ENCODE results near the gene RAI2.
"Not testable (repeated sequence)": the region's sequence is repeated elsewhere in the genome, so short reads cannot be mapped to it uniquely, and the experiment has no call there.

The RAI2 gene

DNA sequence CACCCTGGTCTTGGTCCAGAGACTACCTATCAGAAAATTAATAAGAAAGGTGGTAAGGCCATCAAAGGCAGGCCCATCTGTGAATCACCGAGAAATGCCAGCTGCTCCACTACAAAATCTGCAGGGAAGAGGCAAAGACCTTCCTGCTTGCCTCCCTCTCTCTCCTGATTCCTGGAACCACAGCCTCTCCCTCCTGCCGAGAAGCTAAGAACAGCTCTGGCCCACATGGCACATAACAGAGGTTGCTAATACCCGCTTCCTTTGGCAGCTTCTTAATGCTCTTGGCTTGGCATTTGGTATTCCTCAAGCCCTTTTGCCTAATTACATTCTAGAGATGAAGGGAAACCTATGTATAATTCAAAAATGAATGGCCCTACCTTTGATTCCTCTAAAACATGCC lies 32.9 kb downstream of the RAI2 start:
- DNase-seq = no peak

DNA sequence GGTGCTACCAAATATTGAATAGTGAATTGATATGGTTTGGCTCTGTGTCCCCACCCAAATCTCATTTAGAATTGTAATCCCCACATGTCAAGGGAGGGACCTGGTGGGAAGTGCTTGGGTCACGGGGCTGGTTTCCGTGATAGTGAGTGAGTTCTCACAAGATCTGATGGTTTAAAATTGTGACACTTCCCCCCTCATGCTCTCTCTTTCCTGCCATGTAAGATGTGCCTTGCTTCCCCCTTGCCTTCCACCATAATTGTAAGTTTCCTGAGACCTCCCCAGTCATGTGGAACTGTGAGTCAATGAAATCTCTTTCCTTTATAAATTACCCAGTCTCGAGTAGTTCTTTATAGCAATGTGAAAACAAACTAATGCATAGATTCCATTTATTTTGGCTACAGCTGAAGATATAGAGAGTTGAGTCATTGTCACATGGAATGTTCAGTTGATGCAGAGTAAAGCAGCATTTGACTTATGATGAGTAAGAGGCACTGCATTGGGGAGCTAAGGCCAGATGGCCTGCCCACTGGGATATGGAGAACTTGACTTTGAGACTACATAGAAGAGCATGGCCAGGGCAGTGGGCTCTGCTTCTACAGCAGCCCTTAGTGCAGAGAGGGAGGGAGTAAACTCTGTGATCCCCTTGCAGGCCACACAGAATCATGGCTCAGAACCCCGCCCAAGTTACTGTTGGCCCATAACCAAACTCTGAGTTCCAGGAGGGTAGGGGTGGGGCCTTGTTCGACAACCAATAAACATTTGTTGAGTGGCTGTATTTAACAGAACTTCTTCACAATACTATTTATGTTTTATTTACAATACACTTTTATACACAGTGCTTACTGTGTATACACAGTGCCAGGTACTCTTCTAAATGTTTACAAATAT lies 34.2 kb downstream of the RAI2 start:
- DNase-seq = no peak

DNA sequence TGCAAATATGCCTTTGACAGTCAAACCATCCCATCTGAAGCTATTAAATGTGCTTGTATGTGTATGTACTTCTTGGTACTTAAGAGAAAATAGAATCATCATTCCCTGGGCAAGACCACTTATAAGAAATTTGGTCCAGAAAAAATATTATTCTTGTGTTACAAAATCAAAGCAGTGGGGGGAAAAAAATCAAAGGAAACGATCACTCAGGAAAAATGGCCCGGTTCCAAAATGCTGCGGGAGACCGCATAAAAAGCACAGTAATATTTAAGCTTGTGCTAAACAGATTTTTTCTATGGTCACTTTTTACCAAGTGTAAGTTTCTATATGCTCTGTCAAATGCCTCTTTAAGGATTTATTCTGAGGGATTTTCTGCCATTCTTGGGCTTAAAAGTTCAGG lies 36.1 kb downstream of the RAI2 start:
- DNase-seq = no peak

DNA sequence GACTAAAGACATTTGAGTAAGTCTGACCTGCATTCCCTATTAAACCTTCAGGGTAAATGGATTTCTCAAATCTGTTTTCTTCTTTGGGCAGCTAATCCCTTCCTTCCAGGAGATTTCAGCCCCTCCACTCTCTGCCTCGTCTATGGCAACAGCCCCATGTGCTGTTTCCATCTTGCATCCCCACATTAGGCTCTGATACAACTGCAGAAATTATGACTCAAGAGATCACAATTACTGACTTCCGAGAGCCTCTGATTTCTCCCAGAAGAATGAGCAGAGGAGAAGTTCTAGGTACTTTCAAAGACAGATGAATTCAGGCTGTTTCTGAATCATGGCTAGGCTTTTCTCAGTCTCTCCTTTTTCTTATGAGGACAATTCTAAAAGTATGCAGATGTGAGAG lies 38.7 kb downstream of the RAI2 start:
- DNase-seq = no peak

DNA sequence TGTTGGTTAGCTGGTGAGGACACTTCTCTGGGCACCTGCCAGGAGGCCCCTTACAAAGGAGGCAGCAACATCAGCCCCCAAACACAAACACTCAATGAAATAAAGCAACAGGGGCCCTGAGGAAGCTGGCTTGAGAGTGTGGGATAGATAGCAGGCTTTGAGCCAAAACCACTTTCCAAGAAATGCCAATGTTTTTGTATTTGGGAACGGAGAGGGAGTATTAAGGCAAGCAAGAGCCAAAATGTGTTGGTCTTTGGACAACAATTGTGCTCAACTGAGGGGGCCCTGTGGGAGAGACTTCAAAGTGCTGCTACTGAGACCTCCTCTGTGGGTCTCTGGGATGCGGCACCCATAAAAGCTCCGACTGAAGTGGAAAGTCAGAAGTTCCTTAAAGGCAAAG lies 41.0 kb downstream of the RAI2 start:
- DNase-seq = no peak

DNA sequence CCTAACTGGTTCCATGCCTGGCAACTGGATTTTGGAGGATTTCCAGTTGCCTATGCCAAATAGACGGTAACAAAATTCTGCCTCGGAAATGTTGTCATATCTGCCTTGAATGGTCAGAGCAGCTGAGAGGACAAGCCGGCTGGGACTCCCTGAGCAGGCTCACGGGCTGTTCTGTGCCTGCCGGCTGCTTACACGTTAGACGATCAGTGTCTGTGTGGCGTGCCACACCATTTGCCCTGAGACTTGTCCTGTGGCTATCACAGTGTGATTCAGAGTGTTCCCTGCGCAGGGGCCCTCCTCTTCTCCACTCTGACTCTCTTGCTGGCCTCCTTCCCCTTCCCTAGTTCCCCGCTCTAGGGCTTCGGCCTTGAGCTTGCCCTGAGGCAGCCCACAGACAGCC lies 42.4 kb downstream of the RAI2 start:
- DNase-seq = no peak

DNA sequence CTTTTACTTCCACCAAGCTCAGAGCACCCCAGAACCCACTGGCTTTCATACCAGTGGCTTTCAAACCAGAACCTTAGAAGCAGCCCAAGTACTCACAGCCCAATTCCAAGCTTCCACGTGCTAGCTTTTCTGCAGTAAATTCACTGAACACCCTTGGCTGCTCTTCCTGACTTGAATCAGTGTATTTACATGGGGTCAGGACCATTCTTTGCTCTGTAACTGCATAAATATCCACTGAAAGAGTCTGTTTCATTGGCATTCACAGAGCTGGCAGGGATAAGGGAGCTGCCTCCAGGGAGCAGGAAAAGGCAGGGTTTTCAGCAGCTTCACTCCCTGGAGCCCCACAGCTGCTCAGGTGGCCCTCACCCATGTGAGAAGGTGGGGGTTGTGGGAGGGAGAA lies 43.8 kb downstream of the RAI2 start:
- DNase-seq = no peak

DNA sequence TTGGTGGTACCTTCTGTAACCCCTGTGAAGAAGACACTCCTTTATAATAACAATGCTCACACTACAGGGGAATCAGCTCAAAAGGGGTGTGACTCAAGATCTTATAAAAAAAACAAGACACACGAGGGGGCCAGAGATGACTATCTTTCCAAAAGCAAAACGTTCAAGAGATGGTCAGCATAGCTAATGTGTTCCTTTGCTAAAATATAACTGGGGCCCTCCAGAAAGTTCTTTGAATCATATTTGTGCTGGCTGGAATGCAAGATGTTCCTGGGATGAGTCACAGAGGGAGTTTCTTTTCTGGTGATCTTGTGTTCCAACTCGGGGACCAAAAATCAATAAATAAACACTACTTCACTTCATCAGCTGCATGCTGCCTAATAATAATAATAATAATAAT lies 46.5 kb downstream of the RAI2 start:
- no peak for DNase-seq

DNA sequence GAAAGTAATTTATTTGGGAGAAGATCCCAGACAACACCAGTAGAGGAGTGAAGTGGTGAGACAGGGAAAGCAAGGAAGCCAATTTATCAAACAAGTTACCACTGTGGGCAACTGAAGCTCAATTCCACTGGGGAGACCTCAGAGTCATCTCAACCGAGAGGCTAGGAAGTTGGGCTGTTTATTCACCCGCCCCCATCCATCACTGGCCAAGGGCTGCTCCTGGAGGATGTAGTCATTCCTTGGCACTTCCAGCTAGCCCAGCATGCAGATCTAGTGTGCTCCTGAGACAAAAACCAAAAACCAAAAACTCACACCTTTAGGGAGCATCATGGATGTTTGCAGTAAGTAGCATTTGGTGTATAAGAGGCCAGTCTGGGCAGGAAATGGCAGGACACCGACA lies 47.0 kb downstream of the RAI2 start:
- DNase-seq = no peak

DNA sequence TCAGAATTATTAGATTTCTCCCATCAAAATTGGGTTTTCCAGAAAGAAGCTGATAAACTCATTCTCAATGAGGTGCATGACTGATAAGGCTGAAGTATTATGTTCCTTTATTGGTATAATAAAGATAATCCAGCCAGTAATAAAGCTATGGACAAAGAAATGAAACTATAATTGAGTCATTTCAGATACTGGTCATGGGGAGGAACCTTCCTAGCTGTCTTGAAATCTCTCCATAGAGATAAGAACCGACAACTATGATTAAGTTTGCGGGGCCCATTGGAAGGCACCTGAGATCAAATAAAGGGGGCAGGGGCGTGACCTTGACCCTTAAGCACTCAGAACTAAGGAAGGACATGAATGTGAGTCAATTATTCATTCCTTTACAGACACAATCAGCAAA lies 47.8 kb downstream of the RAI2 start:
- no peak for DNase-seq

DNA sequence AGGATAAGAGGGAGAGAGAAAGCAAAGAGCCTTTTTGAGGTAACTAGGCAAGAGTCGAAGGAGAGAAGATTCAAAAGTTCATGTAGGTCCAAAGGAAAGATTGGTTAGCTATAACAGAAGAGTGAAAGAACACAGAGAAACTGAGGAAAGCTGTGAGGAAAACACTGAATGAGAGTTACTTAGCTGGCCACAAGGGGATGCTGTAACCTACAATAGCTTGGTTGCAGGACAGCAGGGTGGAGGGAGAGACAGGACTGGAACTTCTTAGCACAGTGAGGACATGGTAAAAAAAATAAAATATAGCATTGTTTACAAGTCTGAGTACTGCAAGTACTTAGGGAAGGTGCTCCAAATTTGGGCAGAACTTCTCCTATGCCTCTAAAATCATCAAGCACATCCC lies 48.3 kb downstream of the RAI2 start:
- no peak for DNase-seq

DNA sequence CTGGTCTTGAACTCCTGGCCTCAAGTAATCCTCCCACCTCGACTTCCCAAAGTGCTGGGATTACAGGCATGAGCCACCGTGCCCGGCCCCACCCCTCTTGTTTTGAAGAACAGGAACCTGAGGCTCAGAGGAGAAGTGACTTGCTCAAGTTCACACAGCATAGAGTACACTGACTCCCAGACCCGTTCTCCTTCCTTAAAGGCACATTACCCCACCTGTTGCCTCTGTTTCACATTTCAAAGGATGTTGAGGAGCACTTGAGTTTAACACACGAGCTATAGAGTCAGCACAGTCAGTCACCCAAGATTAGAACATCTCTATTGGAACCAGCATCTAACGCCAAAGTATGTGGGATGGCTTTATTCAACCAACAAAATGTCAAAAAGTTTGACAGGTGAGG lies 51.1 kb downstream of the RAI2 start:
- no peak for DNase-seq

DNA sequence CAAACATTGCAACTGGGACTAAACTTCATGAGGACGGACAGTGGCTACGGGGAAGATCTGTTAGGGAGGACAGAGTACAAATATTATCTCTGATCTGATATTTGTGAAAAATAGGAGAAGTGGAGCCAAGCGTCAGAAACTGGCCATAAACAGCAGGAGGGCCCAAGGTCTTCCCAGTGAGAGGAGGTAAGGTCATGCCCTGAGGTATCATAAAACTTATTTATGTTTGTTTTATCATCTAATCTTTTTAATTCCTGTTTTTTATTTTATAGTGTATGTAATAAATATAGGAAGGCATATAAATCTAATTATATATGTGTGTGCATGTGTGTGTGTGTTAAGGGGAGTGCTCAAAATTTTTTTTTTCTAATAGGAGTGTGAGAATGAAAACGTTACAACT lies 51.8 kb downstream of the RAI2 start:
- DNase-seq = no peak

DNA sequence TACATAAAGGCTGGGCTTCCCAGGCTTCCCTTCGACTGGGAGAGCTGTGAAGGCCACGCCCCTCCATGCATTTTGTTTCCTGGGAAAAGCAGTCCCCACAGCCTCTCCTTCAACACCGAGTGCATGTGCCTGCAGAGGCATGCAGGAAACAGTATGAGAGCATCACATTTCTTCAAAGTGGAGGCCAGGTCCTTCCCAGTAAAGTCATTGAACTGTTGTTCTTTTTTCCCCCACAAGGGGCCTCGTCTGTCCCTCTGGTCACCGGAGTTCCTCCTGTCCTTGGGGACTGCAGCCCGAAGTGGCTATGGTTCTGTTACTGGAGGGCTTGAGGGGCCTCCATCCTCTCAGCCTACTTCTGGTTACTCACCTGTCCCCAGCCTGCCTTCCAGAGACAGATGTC lies 56.0 kb downstream of the RAI2 start:
- no peak for DNase-seq

DNA sequence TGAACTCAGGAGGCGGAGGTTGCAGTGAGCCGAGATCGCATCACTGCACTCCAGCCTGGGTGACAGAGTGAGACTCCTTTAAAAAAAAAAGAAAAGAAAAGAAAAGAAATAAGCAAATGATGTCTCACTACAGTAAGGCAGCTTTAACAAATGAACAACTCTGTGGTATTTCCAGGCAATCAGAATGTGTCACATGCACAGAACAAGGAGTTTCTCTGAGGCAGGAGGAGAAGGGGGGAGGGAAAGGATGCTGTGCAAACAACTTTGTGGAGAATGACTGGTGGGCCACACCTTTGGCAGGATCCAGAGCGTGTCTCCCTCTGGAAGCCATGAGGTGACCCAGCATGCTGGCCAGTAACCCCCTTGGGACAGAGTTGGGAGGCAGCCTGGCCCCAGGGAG lies 57.6 kb downstream of the RAI2 start:
- DNase-seq = no peak

DNA sequence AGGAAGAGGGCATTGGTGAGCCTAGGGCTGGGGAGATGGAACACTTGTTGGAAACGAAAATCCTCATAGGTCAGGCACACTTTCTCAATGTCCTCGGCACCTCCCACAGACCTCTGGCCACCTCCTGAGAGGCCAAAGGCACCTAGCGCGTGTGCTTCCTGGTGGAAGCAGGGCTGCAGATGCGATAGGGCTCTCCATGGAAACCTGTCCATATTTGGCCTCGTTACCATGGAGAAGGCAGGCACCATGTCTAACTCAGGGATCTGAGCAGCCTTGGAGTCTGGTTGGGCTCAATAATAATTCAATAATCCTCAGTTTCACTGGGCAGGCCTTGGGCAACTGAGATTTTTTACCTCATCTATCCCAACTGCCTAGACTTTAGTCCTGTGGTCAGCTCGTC lies 58.3 kb downstream of the RAI2 start:
- no peak for DNase-seq

DNA sequence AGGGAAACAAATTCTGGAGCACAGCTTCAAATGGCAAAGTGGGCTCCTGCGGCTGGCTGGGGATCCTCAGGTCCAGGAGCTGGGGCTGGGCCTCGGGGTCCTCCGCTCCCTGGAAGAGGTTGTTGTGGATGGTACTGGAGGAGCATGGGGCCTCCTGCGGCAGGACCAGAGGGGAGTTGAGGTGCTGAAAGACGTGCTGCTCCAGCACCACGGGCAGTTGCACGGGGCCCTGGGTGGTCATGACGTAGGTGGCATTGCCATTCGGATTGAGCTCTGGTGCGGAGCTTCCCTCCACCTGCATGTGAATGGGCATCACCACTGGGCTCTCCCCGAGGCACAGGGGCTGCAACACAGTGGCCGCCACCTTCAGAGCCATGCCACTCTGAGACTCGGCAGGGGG lies 59.7 kb downstream of the RAI2 start:
- no peak for DNase-seq

DNA sequence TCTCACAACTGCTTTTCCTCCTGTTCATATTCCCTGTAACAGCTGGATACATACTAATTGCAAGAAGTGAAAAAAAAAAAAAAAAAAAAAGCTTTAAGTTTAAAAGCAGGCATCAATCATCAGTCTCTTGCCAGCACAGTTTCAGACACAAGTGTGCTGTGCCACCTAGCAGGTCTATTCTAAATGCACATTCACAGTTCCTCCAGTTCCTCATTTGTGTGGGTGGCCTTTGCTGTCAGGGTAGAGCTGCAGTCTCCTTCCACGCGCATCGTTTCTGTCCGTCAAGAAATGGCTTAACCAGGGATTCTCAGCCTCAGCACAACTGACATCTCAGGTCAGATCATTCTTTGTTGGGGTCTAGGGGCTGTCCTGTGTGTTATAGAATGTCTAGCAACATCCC lies 62.2 kb downstream of the RAI2 start:
- DNase-seq = no peak

DNA sequence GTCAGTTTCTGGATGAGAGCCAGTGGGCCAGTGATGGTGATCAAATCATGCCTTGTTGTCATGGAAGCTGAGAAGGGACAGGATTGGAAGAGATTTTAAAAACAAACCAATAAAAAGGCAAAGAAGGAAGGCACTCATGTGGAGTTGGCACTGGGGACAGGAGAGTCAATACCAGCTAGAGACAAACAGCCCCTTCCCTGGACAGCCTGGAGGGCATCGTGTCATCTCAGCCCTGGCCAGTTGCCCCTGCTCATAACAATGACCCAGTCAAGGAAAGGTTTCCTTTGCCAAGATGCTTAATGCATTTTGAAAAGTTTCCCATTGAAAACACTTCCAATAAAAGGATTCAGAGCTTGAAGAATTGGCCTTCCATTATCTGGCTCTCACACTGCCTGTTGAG lies 68.3 kb downstream of the RAI2 start:
- DNase-seq = no peak

DNA sequence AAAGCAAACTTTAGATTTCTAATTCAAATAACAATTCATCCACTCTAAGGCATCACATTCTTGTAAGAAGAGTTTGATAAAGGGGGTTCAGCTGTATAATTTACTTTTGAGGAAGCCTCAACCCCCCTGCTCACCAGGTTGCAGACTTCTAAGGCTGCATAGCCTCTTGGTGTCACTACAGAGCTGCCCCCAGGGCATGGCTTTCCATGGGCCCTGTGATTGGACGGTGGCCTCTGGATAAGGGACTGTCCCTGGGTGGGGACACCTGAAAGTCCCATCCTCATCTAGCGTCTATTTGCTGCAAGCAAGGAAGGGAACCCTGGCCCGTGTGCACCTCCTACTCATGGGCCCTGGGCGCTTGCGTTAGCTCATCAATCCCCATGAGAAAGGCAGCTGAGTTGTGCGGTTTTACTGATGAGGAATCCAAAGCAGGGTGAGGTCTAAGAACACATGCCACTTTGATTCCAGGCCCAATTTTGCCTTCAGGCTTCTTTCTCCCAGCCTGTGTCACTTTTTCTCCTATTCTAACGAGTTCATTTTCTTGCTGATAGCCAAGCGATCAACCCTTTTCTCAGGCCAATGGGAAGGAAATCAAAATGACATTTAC lies 72.0 kb downstream of the RAI2 start:
- no peak for DNase-seq

DNA sequence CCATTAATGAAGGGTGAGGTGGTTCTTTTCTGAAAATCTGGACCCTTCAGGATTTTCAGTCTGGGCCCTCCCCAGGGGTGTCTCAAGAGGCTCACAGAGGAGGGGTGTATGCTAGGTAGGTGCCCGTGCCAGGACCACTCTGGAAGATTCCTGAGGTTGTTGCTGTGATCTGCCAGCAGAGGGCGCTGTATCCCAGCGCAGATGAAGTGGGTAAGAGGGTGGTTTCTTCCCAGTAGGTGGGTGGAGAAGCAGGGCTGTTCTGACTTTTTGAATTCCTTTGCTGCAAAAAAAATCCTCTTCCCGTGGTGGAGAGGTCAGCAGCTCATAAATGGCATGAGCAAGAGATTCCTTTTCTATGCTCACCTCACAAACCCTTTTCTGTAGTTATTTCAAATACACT lies 72.7 kb downstream of the RAI2 start:
- DNase-seq = peak; percentile 19

DNA sequence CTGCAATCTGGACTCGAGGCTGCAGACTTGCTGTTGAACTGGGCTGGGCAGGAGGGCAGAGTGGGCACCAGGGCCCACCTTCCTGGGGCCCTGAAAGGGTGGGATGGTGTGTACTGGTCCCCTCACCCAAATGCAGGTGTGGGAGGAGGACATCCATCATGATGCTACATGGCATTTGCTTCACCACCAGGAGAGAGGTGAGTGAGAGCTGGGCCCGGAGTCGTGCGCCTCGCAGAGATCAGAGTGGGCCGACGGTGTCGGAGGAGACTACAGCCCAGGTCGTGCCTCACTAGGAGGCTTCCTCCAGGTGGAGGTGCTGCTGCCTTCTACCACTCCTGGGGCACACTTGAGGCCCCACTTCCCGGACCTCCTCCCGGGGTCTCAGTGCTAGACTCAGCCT lies 73.5 kb downstream of the RAI2 start:
- no peak for DNase-seq

DNA sequence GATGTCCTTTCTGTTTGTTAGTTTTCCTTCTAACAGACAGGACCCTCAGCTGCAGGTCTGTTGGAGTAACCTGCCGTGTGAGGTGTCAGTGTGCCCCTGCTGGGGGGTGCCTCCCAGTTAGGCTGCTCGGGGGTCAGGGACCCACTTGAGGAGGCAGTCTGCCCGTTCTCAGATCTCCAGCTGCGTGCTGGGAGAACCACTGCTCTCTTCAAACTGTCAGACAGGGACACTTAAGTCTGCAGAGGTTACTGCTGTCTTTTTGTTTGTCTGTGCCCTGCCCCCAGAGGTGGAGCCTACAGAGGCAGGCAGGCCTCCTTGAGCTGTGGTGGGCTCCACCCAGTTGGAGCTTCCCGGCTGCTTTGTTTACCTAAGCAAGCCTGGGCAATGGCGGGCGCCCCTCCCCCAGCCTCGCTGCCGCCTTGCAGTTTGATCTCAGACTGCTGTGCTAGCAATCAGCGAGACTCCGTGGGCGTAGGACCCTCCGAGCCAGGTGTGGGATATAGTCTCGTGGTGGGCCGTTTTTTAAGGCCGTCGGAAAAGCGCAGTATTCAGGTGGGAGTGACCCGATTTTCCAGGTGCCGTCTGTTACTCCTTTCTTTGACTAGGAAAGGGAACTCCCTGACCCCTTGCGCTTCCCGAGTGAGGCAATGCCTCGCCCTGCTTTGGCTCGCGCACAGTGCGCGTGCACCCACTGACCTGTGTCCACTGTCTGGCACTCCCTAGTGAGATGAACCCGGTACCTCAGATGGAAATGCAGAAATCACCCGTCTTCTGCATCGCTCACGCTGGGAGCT lies 74.3 kb downstream of the RAI2 start:
- not testable (repeated sequence) for DNase-seq

DNA sequence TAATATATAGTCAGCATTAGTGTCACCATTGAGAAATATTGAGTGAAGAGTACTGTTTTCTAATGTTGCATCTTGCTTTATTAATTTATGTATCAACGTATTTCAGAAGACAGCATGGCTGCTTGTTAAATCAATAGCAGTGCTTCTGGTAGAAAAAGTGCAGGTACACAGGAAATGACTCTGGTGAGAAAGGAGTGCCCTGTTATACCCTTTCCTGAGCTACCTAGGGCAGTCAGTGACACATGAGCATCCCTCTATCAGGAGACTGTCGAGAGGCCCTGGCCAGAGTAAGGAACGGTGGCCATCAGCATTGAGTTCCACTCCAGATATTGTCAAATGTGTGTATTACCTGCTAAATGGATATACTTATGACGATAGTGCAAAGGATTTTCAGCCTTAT lies 81.7 kb downstream of the RAI2 start:
- no peak for DNase-seq
